Peyer's patch (tissue), 4 donors: ENCODE data around the gene AIG1. TPM values are rescaled to one million over a fixed set of nuclear protein-coding genes. Genes with fewer than 3 reads are reported as not detected.

Experiments used
- DNase-seq, 3 donors: peaks; one replicate each; pipeline ENCODE4 v3.0.0-alpha.2; 2017 to 2019
- H3K27ac ChIP-seq, 4 donors: fragments of 200-600 bp; sonication (generic); one replicate each; pipeline ENCODE4 v1.5.1; 2016 to 2019
- H3K27me3 ChIP-seq, 2 donors: fragments of 200-600 bp; sonication (generic); one replicate each; pipeline ENCODE4 v1.5.1; 2019
- H3K36me3 ChIP-seq, 3 donors: fragments of 200-600 bp; sonication (generic); one replicate each; pipeline ENCODE4 v1.5.1; 2016 to 2019
- H3K4me1 ChIP-seq, 4 donors: fragments of 200-600 bp; sonication (generic); one replicate each; pipeline ENCODE4 v1.5.1; 2016 to 2019
- H3K4me3 ChIP-seq, 4 donors: fragments of 200-600 bp; sonication (generic); 1 replicate in 3 of 4; 2 replicates in 1 of 4; pipeline ENCODE4 v1.5.1; 2016 to 2019; ENCODE audit warnings: mild to moderate bottlenecking in 1 of 4
- H3K9me3 ChIP-seq, 4 donors: fragments of 200-600 bp; sonication (generic); one replicate each; pipeline ENCODE4 v1.5.1; 2016 to 2019; ENCODE audit warnings: mild to moderate bottlenecking in 1 of 4
- POLR2A ChIP-seq, 2 donors: fragments of 450-650 bp; IDR thresholded peaks; one replicate each; pipeline ENCODE4 v1.5.1; 2017; ENCODE audit warnings: antibody characterized with exemption in 2 of 2, mild to moderate bottlenecking in 2 of 2, moderate library complexity in 2 of 2
- total RNA-seq, 4 donors: library from RNA; depleted of rRNA; stranded (reverse); fragments of >200 nt; gene quantifications; one replicate each; pipeline ENCODE4 v1.1.0, GENCODE V29; 2016
- TF ChIP-seq, protein P1 (sequence below), 6 experiments: fragments of 450-650 bp in 4 of 6; fragments of 200-600 bp in 2 of 6; sonication (generic) in 1 of 6; IDR thresholded peaks; one replicate each; pipeline ENCODE4 v1.5.1; 2017 to 2019; ENCODE audit warnings: antibody characterized with exemption in 6 of 6, mild to moderate bottlenecking in 3 of 6, moderate library complexity in 1 of 6

Gene AIG1
- total RNA-seq, 4 donors from 2014 or later, result 9.1 to 133 (median 84.9) TPM

- Histone ChIP-seq H3K27ac (no peak overlapping the region), H3K9me3 (no peaks in the 10 kb centered on the region), H3K27me3 (no peaks in the 10 kb centered on the region), H3K4me3 (no peak overlapping the region), H3K4me1 (no peaks in the 10 kb centered on the region), H3K36me3 (no peaks in the 10 kb centered on the region)
- no peak for TF ChIP-seq POLR2A (IDR thresholded peaks at IDR 0.05)
- TF ChIP-seq, protein P1, sequence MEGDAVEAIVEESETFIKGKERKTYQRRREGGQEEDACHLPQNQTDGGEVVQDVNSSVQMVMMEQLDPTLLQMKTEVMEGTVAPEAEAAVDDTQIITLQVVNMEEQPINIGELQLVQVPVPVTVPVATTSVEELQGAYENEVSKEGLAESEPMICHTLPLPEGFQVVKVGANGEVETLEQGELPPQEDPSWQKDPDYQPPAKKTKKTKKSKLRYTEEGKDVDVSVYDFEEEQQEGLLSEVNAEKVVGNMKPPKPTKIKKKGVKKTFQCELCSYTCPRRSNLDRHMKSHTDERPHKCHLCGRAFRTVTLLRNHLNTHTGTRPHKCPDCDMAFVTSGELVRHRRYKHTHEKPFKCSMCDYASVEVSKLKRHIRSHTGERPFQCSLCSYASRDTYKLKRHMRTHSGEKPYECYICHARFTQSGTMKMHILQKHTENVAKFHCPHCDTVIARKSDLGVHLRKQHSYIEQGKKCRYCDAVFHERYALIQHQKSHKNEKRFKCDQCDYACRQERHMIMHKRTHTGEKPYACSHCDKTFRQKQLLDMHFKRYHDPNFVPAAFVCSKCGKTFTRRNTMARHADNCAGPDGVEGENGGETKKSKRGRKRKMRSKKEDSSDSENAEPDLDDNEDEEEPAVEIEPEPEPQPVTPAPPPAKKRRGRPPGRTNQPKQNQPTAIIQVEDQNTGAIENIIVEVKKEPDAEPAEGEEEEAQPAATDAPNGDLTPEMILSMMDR (IDR thresholded peaks at IDR 0.05), result no peak
- no peak for DNase-seq
These were observed 302.6 kb downstream of the AIG1 start for GRCh38 chr6:143363299-143363698.

DNA sequence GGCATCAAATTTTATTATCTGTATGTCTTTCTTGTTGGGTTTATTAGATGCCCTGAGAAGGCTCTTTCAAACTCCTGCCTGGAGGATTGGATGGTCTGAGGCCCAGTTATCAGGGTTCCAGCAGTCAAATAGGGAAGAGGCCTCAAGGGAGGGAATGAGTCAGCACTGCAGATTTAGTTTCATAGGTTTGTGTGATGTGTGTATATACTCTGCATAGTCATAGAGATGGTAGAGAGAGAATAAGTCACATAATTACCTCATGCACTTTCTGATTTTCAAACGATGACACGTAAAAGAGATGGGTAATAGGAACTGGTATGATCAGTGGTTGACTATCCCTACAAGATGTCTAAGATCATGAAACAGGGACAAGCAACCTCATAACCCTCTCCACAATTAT, 307.7 kb downstream of the AIG1 start:
- no peaks in the 10 kb centered on the region for H3K4me1 ChIP-seq
- no peak overlapping the region for H3K27ac ChIP-seq
- no peaks in the 10 kb centered on the region for H3K27me3 ChIP-seq
- no peaks in the 10 kb centered on the region for H3K36me3 ChIP-seq
- H3K4me3 ChIP-seq, result no peak overlapping the region
- no peak for DNase-seq
- no peak for TF ChIP-seq POLR2A (IDR thresholded peaks at IDR 0.05)
- TF ChIP-seq, protein P1 (IDR thresholded peaks at IDR 0.05), result no peak
- no peaks in the 10 kb centered on the region for H3K9me3 ChIP-seq

GRCh38 chr6:143369971-143370370, 309.3 kb downstream of the AIG1 start:
- Histone ChIP-seq H3K27ac (no peak overlapping the region), H3K4me1 (no peaks in the 10 kb centered on the region), H3K9me3 (no peaks in the 10 kb centered on the region), H3K27me3 (no peaks in the 10 kb centered on the region), H3K4me3 (no peak overlapping the region), H3K36me3 (no peaks in the 10 kb centered on the region)
- TF ChIP-seq POLR2A (IDR thresholded peaks at IDR 0.05), result no peak
- TF ChIP-seq, protein P1 (IDR thresholded peaks at IDR 0.05), result no peak
- DNase-seq, result no peak

- no peaks in the 10 kb centered on the region for H3K27me3 ChIP-seq
- H3K9me3 ChIP-seq, result no peaks in the 10 kb centered on the region
- no peak for DNase-seq
- no peak for TF ChIP-seq POLR2A (IDR thresholded peaks at IDR 0.05)
- TF ChIP-seq, protein P1 (IDR thresholded peaks at IDR 0.05), result no peak
- no peaks in the 10 kb centered on the region for H3K4me1 ChIP-seq
- H3K27ac ChIP-seq, result no peak overlapping the region
- H3K36me3 ChIP-seq, result no peaks in the 10 kb centered on the region
- no peak overlapping the region for H3K4me3 ChIP-seq
These were observed 310.2 kb downstream of the AIG1 start for GRCh38 chr6:143370812-143371370.

- H3K36me3 ChIP-seq, result no peaks in the 10 kb centered on the region
- H3K27ac ChIP-seq, result no peak overlapping the region
- TF ChIP-seq, protein P1 (IDR thresholded peaks at IDR 0.05), result no peak
- TF ChIP-seq POLR2A (IDR thresholded peaks at IDR 0.05), result no peak
- no peak overlapping the region for H3K4me3 ChIP-seq
- H3K4me1 ChIP-seq, result no peaks in the 10 kb centered on the region
- no peaks in the 10 kb centered on the region for H3K9me3 ChIP-seq
- no peaks in the 10 kb centered on the region for H3K27me3 ChIP-seq
- no peak for DNase-seq
These were observed 311.7 kb downstream of the AIG1 start for GRCh38 chr6:143372199-143372882.
